ENCODE data around the gene KAZN. TPM values are rescaled to one million over a fixed set of nuclear protein-coding genes. Genes with fewer than 3 reads are reported as not detected.

The KAZN gene
- total RNA-seq, 1 experiment from 2014 or later = 15.6 TPM

DNA sequence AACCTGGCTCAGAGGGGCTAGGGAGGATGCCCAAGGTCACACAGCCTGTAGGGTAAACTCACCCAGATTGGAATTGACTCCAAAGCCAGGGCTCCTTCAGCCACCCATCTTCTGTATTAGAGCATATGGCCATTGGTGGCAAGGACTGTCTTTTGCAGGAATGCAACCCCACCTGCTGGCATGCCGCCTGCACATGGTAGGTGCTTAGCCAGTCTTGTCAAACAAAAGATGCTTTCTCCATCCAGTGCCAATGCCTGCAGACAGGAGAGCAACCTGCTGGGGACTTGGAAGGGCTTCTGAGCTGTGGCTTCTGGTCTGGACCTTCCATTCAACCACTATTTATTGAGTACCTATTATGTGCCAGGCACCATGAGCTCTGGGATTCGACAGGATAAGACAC lies 459.8 kb downstream of the KAZN start:
- no peaks in the 10 kb centered on the region for H3F3A ChIP-seq (ENCODE audit: insufficient read depth, low read depth)
- no peaks in the 10 kb centered on the region for H3K27me3 ChIP-seq (ENCODE audit: insufficient read depth, low read depth)
- H2AFZ ChIP-seq = no peak overlapping the region
- H3K4me3 ChIP-seq = no peak overlapping the region
- TF ChIP-seq, protein P1, sequence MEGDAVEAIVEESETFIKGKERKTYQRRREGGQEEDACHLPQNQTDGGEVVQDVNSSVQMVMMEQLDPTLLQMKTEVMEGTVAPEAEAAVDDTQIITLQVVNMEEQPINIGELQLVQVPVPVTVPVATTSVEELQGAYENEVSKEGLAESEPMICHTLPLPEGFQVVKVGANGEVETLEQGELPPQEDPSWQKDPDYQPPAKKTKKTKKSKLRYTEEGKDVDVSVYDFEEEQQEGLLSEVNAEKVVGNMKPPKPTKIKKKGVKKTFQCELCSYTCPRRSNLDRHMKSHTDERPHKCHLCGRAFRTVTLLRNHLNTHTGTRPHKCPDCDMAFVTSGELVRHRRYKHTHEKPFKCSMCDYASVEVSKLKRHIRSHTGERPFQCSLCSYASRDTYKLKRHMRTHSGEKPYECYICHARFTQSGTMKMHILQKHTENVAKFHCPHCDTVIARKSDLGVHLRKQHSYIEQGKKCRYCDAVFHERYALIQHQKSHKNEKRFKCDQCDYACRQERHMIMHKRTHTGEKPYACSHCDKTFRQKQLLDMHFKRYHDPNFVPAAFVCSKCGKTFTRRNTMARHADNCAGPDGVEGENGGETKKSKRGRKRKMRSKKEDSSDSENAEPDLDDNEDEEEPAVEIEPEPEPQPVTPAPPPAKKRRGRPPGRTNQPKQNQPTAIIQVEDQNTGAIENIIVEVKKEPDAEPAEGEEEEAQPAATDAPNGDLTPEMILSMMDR (conservative IDR thresholded peaks at IDR 0.05) = no peak
- no peak for TF ChIP-seq EZH2 (IDR thresholded peaks at IDR 0.05; ENCODE audit: low read depth)
- no peaks in the 10 kb centered on the region for H3K79me2 ChIP-seq (ENCODE audit: low read depth)
- no peak for DNase-seq
- H3K9me3 ChIP-seq (ENCODE audit: insufficient read depth, low read depth) = no peaks in the 10 kb centered on the region
- no peaks in the 10 kb centered on the region for H3K9me2 ChIP-seq (ENCODE audit: insufficient read depth)
- ChIA-PET POLR2A (ENCODE audit: unreplicated experiment) (no interaction called here), CTCF (no interaction called here)
- intact Hi-C loops (cut with micrococcal nuclease; ENCODE audit: unreplicated experiment) = no loop called here
- H3K4me1 ChIP-seq (replicated peaks; ENCODE audit: insufficient read depth) = no peaks in the 10 kb centered on the region
- H3K27ac ChIP-seq = no peak overlapping the region
- H4K20me1 ChIP-seq (ENCODE audit: insufficient read depth) = no peaks in the 10 kb centered on the region
- no peaks in the 10 kb centered on the region for H3K36me3 ChIP-seq (ENCODE audit: low read depth)
- no TSS peak for BruUV-seq (replicated peaks)
- no peak overlapping the region for H3K4me2 ChIP-seq

DNA sequence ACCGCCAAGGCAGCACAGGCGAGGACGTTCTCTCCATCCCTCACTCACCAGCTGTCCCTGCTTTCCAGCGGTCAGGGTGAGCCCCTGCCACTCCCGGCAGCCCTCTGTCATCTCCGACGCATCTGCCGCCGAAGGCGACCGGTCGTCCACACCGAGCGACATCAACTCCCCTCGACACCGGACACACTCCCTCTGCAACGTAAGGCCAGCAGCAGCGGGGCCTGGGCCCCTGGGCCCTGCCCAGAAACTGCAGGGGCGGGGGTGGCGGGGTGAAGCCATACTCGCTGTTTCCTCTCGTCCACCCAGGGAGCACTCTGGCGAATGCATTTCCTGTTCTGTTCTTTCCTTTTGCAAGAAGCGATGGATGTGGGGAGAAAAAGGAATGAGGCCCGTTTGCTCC lies 461.6 kb downstream of the KAZN start:
- POLR2A ChIA-PET (ENCODE audit: unreplicated experiment) = no interaction called here
- H3K4me1 ChIP-seq (replicated peaks; ENCODE audit: insufficient read depth) = no peaks in the 10 kb centered on the region
- no peaks in the 10 kb centered on the region for H3F3A ChIP-seq (ENCODE audit: insufficient read depth, low read depth)
- H3K79me2 ChIP-seq (ENCODE audit: low read depth) = no peaks in the 10 kb centered on the region
- H2AFZ ChIP-seq = no peak overlapping the region
- no peaks in the 10 kb centered on the region for H3K9me3 ChIP-seq (ENCODE audit: insufficient read depth, low read depth)
- no peaks in the 10 kb centered on the region for H3K27me3 ChIP-seq (ENCODE audit: insufficient read depth, low read depth)
- CTCF ChIA-PET = no interaction called here
- no peak overlapping the region for H3K27ac ChIP-seq
- no TSS peak for BruUV-seq (replicated peaks)
- H3K9me2 ChIP-seq (ENCODE audit: insufficient read depth) = no peaks in the 10 kb centered on the region
- no peak overlapping the region for H3K4me2 ChIP-seq
- intact Hi-C loops (cut with micrococcal nuclease; ENCODE audit: unreplicated experiment) = no loop called here
- no peaks in the 10 kb centered on the region for H3K36me3 ChIP-seq (ENCODE audit: low read depth)
- H4K20me1 ChIP-seq (ENCODE audit: insufficient read depth) = no peaks in the 10 kb centered on the region
- no peak for TF ChIP-seq EZH2 (IDR thresholded peaks at IDR 0.05; ENCODE audit: low read depth)
- TF ChIP-seq, protein P1 (conservative IDR thresholded peaks at IDR 0.05) = no peak
- H3K4me3 ChIP-seq = no peak overlapping the region
- no peak for DNase-seq

GRCh38 chr1:15062479-15063099 lies 464.1 kb downstream of the KAZN start:
- no peak overlapping the region for H3K27ac ChIP-seq
- no TSS peak for BruUV-seq (replicated peaks)
- no peaks in the 10 kb centered on the region for H4K20me1 ChIP-seq (ENCODE audit: insufficient read depth)
- H3K27me3 ChIP-seq (ENCODE audit: insufficient read depth, low read depth) = no peaks in the 10 kb centered on the region
- POLR2A ChIA-PET (ENCODE audit: unreplicated experiment) = no interaction called here
- H3K9me2 ChIP-seq (ENCODE audit: insufficient read depth) = no peaks in the 10 kb centered on the region
- H3K4me1 ChIP-seq (replicated peaks; ENCODE audit: insufficient read depth) = no peaks in the 10 kb centered on the region
- no peak for DNase-seq
- TF ChIP-seq, protein P1 (conservative IDR thresholded peaks at IDR 0.05) = peak; percentile 67
- TF ChIP-seq EZH2 (IDR thresholded peaks at IDR 0.05; ENCODE audit: low read depth) = no peak
- H3K9me3 ChIP-seq (ENCODE audit: insufficient read depth, low read depth) = no peaks in the 10 kb centered on the region
- H3K36me3 ChIP-seq (ENCODE audit: low read depth) = no peaks in the 10 kb centered on the region
- no peak overlapping the region for H2AFZ ChIP-seq
- no peak overlapping the region for H3K4me3 ChIP-seq
- intact Hi-C loops (cut with micrococcal nuclease; ENCODE audit: unreplicated experiment) = no loop called here
- CTCF ChIA-PET = no interaction called here
- no peaks in the 10 kb centered on the region for H3F3A ChIP-seq (ENCODE audit: insufficient read depth, low read depth)
- H3K4me2 ChIP-seq = no peak overlapping the region
- H3K79me2 ChIP-seq (ENCODE audit: low read depth) = no peaks in the 10 kb centered on the region
